HepG2 (cell line): ENCODE data around the gene VSIG2. TPM values are rescaled to one million over a fixed set of nuclear protein-coding genes. Genes with fewer than 3 reads are reported as not detected.

Source experiments
- CREB1 ChIP-seq, 2 experiments: fragments of 450-650 bp in 1 of 2; IDR thresholded peaks; 2 replicates each; pipeline ENCODE4 v1.6.1; 2016 to 2017; ENCODE audit warnings: control low read depth in 1 of 2, mild to moderate bottlenecking in 1 of 2, missing compliant biosample characterization in 1 of 2, missing genetic modification characterization in 1 of 2
- GABPB1 ChIP-seq: IDR thresholded peaks from 2 replicates; pipeline ENCODE4 v1.6.1; 2016; ENCODE audit warnings: mild to moderate bottlenecking, missing genetic modification reagents, moderate library complexity, missing compliant biosample characterization
- HNRNPK ChIP-seq: fragments of 200-400 bp; formaldehyde crosslinking; IDR thresholded peaks from 2 replicates; pipeline ENCODE4 v1.6.1; 2018; ENCODE audit warnings: low read length, low read depth, moderate library complexity, mild to moderate bottlenecking; ENCODE audit not compliant: poor library complexity, severe bottlenecking
- HNRNPL ChIP-seq: fragments of 200-400 bp; formaldehyde crosslinking; IDR thresholded peaks from 2 replicates; pipeline ENCODE4 v1.6.1; 2017; ENCODE audit warnings: mild to moderate bottlenecking, low read depth, low read length
- KDM5B ChIP-seq: sonication (generic); formaldehyde crosslinking; IDR thresholded peaks from 2 replicates; pipeline ENCODE4 v1.4.0; 2020; ENCODE audit warnings: missing genetic modification reagents, mild to moderate bottlenecking, borderline replicate concordance
- MIXL1 ChIP-seq: IDR thresholded peaks from 2 replicates; pipeline ENCODE4 v1.6.1; 2016
- MXD1 ChIP-seq: sonication (generic); formaldehyde crosslinking; IDR thresholded peaks from 2 replicates; pipeline ENCODE4 v1.4.0; 2020; ENCODE audit warnings: mild to moderate bottlenecking, missing genetic modification reagents
- NFYC ChIP-seq: IDR thresholded peaks from 2 replicates; pipeline ENCODE4 v1.6.1; 2016; ENCODE audit warnings: missing genetic modification reagents, missing compliant biosample characterization
- ZNF44 ChIP-seq: sonication (generic); formaldehyde crosslinking; IDR thresholded peaks from 2 replicates; pipeline ENCODE4 v1.5.1; 2020; ENCODE audit warnings: mild to moderate bottlenecking, missing genetic modification reagents
- polyA plus RNA-seq, 8 experiments: library from polyadenylated mRNA; depleted of rRNA in 3 of 8; stranded (reverse) in 7 of 8; unstranded in 1 of 8; fragments of >200 nt; fragmentation: Illumina TruSeq in 4 of 8; extraction: Trizol in 4 of 8; gene quantifications; 2 replicates each; pipeline versions ENCODE4 v1.2.1 to v1.2.3, GENCODE V29; 2011 to 2016; ENCODE audit warnings: low read depth in 4 of 8, missing spikeins in 1 of 8, mixed read lengths in 1 of 8; ENCODE audit not compliant: insufficient read depth in 1 of 8
- total RNA-seq, 5 experiments: library from RNA; depleted of rRNA; stranded (reverse); fragments of >200 nt; fragmentation: Illumina TruSeq; extraction: Trizol; gene quantifications; 2 replicates each; pipeline ENCODE4 v1.2.3, GENCODE V29; 2016; ENCODE audit warnings: low read depth in 1 of 5
- TF ChIP-seq, protein P1 (sequence below): sonication (generic); formaldehyde crosslinking; IDR thresholded peaks from one replicate; pipeline ENCODE4 v1.5.1; 2020; ENCODE audit warnings: mild to moderate bottlenecking, missing genetic modification reagents; ENCODE audit errors: not compliant biosample characterization
- TF ChIP-seq, protein P2 (sequence below): sonication (generic); formaldehyde crosslinking; IDR thresholded peaks from 2 replicates; pipeline ENCODE4 v1.4.0; 2020; ENCODE audit warnings: missing genetic modification reagents
- TF ChIP-seq, protein P3 (sequence below): sonication (generic); formaldehyde crosslinking; IDR thresholded peaks from 2 replicates; pipeline ENCODE4 v1.8.1; 2023; ENCODE audit warnings: mild to moderate bottlenecking, moderate library complexity, missing genetic modification reagents

VSIG2 gene
- total and polyA plus RNA-seq, 2 of the 13 experiments (the other 11 are each of a cell fraction or from before 2014, with no cell fraction given) = 0.80 to 2.7 TPM

DNA sequence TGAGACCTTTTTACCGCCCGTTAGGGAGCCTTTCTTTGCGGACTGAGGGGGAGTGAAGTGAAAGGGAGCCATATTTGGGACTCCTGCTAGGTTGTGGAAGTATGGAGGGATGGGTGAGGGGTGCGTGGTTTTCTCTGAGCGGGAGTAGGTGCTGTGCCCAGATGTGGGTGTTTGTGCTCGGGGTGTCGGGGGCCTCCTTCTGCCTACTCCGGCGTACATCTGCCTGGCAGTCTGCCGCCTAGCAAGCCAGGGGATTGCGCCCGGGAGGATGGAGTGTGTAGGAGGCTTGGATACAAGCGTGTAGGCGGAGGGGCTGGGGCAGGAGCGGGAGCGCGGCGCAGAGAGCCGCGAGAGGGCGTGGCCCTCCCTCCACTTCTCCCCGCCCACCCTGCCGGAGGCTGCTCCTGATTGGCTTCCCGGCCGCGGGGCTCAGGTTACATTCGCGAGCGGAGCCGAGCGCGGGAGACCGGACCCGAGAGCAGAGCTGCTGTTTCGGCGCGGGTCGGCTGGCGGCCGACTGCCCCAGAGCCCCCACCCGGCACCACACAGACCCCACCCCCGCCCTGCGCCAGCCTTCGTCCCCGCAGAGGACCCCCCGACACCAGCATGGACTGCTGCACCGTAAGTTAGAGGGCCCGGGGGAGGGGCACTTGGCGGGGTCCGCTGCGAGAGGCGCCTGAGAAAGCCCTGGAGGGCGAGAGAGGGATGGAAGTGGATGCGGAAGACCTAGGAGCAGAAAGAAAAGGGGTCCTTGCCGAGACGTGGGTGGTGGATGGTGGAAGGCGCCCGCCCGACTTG, 12.4 kb downstream of the VSIG2 start, which contains the start of gene NRGN (continued):
- TF ChIP-seq, protein P1, sequence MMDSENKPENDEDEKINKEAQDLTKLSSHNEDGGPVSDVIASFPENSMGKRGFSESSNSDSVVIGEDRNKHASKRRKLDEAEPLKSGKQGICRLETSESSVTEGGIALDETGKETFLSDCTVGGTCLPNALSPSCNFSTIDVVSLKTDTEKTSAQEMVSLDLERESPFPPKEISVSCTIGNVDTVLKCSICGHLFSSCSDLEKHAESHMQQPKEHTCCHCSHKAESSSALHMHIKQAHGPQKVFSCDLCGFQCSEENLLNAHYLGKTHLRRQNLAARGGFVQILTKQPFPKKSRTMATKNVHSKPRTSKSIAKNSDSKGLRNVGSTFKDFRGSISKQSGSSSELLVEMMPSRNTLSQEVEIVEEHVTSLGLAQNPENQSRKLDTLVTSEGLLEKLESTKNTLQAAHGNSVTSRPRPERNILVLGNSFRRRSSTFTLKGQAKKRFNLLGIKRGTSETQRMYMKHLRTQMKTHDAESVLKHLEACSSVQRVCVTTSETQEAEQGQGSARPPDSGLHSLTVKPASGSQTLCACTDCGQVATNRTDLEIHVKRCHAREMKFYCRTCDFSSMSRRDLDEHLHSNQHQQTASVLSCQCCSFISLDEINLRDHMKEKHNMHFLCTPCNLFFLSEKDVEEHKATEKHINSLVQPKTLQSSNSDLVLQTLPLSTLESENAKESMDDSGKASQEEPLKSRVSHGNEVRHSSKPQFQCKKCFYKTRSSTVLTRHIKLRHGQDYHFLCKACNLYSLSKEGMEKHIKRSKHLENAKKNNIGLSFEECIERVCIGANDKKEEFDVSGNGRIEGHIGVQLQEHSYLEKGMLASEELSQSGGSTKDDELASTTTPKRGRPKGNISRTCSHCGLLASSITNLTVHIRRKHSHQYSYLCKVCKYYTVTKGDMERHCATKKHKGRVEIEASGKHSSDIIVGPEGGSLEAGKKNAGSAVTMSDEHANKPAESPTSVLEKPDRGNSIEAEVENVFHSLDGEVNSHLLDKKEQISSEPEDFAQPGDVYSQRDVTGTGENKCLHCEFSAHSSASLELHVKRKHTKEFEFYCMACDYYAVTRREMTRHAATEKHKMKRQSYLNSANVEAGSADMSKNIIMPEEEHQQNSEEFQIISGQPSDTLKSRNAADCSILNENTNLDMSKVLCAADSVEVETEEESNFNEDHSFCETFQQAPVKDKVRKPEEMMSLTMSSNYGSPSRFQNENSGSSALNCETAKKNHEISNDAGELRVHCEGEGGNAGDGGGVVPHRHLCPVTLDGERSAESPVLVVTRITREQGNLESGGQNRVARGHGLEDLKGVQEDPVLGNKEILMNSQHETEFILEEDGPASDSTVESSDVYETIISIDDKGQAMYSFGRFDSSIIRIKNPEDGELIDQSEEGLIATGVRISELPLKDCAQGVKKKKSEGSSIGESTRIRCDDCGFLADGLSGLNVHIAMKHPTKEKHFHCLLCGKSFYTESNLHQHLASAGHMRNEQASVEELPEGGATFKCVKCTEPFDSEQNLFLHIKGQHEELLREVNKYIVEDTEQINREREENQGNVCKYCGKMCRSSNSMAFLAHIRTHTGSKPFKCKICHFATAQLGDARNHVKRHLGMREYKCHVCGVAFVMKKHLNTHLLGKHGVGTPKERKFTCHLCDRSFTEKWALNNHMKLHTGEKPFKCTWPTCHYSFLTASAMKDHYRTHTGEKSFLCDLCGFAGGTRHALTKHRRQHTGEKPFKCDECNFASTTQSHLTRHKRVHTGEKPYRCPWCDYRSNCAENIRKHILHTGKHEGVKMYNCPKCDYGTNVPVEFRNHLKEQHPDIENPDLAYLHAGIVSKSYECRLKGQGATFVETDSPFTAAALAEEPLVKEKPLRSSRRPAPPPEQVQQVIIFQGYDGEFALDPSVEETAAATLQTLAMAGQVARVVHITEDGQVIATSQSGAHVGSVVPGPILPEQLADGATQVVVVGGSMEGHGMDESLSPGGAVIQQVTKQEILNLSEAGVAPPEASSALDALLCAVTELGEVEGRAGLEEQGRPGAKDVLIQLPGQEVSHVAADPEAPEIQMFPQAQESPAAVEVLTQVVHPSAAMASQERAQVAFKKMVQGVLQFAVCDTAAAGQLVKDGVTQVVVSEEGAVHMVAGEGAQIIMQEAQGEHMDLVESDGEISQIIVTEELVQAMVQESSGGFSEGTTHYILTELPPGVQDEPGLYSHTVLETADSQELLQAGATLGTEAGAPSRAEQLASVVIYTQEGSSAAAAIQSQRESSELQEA (CRISPR knock-in tag) = no peak
- peak; percentile 51; the same call in 1 of the 2 replicates for TF ChIP-seq MXD1 (CRISPR knock-in tag)
- TF ChIP-seq, protein P2, sequence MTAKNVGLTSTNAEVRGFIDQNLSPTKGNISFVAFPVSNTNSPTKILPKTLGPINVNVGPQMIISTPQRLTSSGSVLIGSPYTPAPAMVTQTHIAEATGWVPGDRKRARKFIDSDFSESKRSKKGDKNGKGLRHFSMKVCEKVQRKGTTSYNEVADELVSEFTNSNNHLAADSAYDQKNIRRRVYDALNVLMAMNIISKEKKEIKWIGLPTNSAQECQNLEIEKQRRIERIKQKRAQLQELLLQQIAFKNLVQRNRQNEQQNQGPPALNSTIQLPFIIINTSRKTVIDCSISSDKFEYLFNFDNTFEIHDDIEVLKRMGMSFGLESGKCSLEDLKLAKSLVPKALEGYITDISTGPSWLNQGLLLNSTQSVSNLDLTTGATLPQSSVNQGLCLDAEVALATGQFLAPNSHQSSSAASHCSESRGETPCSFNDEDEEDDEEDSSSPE (CRISPR knock-in tag) = peak; percentile 90
- TF ChIP-seq, protein P3, sequence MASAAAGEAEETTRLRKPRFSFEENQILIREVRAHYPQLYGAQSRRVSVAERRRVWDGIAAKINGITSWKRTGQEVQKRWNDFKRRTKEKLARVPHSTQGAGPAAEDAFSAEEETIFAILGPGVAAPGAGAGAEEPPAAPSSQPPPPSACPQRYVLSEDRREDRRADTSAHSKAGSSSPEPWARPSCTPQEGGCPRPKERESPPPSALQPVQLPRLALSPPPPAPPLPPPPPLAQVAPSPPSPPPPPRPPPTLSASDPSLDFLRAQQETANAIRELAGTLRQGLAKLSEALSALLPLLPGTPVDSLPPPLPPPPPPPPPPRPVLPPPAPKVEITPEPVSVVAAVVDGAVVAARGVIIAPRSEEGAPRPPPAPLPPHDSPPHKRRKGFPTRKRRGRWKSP (CRISPR knock-in tag) = peak; percentile 75; the same call in 1 of the 2 replicates
- no peak for TF ChIP-seq ZNF44 (CRISPR knock-in tag)
- TF ChIP-seq NFYC = peak; percentile 75
- no peak for TF ChIP-seq CREB1 (IDR thresholded peaks at IDR 0.05)
- TF ChIP-seq CREB1 (CRISPR knock-in tag; IDR thresholded peaks at IDR 0.05) = no peak
- TF ChIP-seq GABPB1 (CRISPR knock-in tag) = peak; percentile 41; the same call in 1 of the 2 replicates
- peak; percentile 59 for TF ChIP-seq HNRNPK
- TF ChIP-seq KDM5B = 0 out of 2 replicates have a peak, but pooled peaks have one; percentile 29
- 0 out of 2 replicates have a peak, but pooled peaks have one; percentile 9 for TF ChIP-seq HNRNPL
- TF ChIP-seq MIXL1 (CRISPR knock-in tag) = no peak
